PFSK-1 (cell line): ENCODE data around the gene USP17L25.
"Not testable (repeated sequence)": the region's sequence is repeated elsewhere in the genome, so short reads cannot be mapped to it uniquely, and the experiment has no call there.

ENCODE experiments used
- POLR2AphosphoS5 ChIP-seq: IDR thresholded peaks from 2 replicates; pipeline ENCODE4 v1.6.1; 2012; ENCODE audit warnings: low read depth, mild to moderate bottlenecking, control low read depth, low read length, moderate library complexity
- SIN3A ChIP-seq: IDR thresholded peaks from 2 replicates; pipeline ENCODE4 v1.6.1; 2012; ENCODE audit warnings: mild to moderate bottlenecking, low read length, moderate library complexity, borderline replicate concordance; ENCODE audit not compliant: insufficient read depth
- TAF1 ChIP-seq: IDR thresholded peaks from 2 replicates; pipeline ENCODE4 v1.6.1; 2012; ENCODE audit warnings: low read length, control low read depth, borderline replicate concordance; ENCODE audit not compliant: insufficient read depth

The USP17L25 gene

DNA sequence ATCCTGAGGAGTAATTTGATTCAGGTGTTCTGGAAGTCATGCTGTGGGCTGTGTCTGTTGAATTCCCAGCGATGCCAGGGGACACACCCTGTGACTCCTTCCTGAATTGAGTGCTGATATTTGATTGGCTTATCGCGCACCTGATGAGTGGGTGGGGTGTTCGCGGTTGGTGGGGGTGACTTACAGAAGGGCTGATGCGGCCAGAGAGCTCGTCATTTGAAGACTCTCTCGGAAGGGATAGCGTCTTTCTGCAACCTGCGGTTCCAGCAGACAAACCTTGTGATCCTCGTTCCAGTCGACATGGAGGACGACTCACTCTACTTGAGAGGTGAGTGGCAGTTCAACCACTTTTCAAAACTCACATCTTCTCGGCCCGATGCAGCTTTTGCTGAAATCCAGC, 23.6 kb downstream of the USP17L25 start, which contains the start of gene USP17L29:
Gene USP17L29, plus strand, starts transcription at position 301 of the 400 bp plus-strand sequence. Its CDS starts 0 bp downstream, at position 301.
- not testable (repeated sequence) for TF ChIP-seq POLR2AphosphoS5, TAF1, SIN3A

GRCh38 chr4:9362829-9363228, 33.1 kb downstream of the USP17L25 start, which contains the start of gene USP17L30:
Gene USP17L30, plus strand, starts transcription at chr4:9363129. Its CDS starts 0 bp downstream, at chr4:9363129.
- TF ChIP-seq TAF1, SIN3A, POLR2AphosphoS5: not testable (repeated sequence)
